Duodenal mucosa (tissue), 2 donors: Measurements from ENCODE around the gene KLF11.

ENCODE experiments used
- H3K27ac ChIP-seq: one replicate; pipeline ENCODE4 v1.7.0; 2013; ENCODE audit warnings: low read depth, low read length
- H3K27me3 ChIP-seq, 2 donors: one replicate each; pipeline ENCODE4 v1.7.0; 2013; ENCODE audit warnings: low read length in 2 of 2, control low read depth in 1 of 2; ENCODE audit not compliant: insufficient read depth in 2 of 2, control insufficient read depth in 1 of 2
- H3K36me3 ChIP-seq, 2 donors: one replicate each; pipeline ENCODE4 v1.7.0; 2013; ENCODE audit warnings: low read length in 2 of 2, control low read depth in 1 of 2; ENCODE audit not compliant: insufficient read depth in 2 of 2, control insufficient read depth in 1 of 2
- H3K4me1 ChIP-seq, 2 donors: one replicate each; pipeline ENCODE4 v1.7.0; 2013; ENCODE audit warnings: low read length in 2 of 2, control low read depth in 1 of 2; ENCODE audit not compliant: insufficient read depth in 2 of 2, control insufficient read depth in 1 of 2
- H3K4me3 ChIP-seq, 2 donors: one replicate each; pipeline ENCODE4 v1.7.0; 2013; ENCODE audit warnings: low read length in 2 of 2, low read depth in 1 of 2
- H3K9ac ChIP-seq, 2 donors: one replicate each; pipeline ENCODE4 v1.7.0; 2013; ENCODE audit warnings: low read length in 2 of 2, low read depth in 1 of 2
- H3K9me3 ChIP-seq, 2 donors: one replicate each; pipeline ENCODE4 v1.7.0; 2013; ENCODE audit warnings: low read length in 2 of 2, control low read depth in 1 of 2; ENCODE audit not compliant: control insufficient read depth in 1 of 2

Gene KLF11

DNA sequence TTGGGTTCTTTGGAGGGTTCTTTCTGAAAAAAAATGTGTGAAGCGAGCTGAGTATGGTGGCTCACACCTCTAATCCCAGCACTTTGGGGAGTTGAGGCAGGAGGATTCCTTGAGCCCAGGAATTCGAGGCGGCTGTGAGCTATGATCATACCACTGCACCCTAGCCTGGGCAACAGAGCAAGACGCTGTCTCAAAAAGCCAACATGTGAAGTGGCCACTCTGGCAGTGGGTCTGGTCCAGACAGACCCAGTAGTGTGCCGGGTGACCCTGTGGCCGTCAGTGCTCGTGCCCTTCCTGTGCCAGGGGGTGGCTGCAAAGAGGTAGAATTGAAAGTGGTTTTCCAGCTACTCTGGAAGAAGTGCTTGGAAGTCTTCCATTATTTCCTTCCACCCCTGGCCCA, 11.6 kb downstream of the KLF11 start:
- Histone ChIP-seq H3K4me3 (no peak overlapping the region), H3K36me3 (peaks cover 4 to 22% of the 10 kb centered on the region in 2 donors), H3K27me3 (no peaks in the 10 kb centered on the region), H3K9me3 (no peaks in the 10 kb centered on the region), H3K4me1 (peaks cover 11 to 18% of the 10 kb centered on the region in 2 donors), H3K27ac (no peak overlapping the region), H3K9ac (no peak overlapping the region)

DNA sequence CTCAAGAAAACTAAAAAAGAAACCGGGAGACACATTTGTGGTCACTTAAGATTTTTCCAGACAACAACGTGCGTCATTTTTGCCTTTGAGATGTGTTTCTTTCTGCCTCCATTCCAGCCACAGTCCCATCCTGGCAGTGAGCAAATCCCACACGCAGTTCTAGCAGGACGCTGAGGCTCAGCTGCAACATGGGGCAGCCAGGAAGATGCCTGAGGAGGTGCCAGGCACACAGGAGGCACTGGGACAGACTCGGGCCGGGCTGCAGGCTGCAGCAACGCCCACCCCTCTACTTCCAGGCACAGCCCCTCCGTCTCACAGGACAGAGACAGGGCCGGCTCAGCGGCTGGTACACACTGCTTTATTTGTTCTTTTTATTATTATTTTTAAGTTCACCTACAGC, 13.1 kb downstream of the KLF11 start:
- no peak overlapping the region for H3K9ac ChIP-seq
- no peaks in the 10 kb centered on the region for H3K27me3 ChIP-seq
- H3K36me3 ChIP-seq: peaks cover 4 to 22% of the 10 kb centered on the region in 2 donors
- no peaks in the 10 kb centered on the region for H3K9me3 ChIP-seq
- no peak overlapping the region for H3K27ac ChIP-seq
- peaks cover 11 to 16% of the 10 kb centered on the region in 2 donors for H3K4me1 ChIP-seq
- no peak overlapping the region for H3K4me3 ChIP-seq

DNA sequence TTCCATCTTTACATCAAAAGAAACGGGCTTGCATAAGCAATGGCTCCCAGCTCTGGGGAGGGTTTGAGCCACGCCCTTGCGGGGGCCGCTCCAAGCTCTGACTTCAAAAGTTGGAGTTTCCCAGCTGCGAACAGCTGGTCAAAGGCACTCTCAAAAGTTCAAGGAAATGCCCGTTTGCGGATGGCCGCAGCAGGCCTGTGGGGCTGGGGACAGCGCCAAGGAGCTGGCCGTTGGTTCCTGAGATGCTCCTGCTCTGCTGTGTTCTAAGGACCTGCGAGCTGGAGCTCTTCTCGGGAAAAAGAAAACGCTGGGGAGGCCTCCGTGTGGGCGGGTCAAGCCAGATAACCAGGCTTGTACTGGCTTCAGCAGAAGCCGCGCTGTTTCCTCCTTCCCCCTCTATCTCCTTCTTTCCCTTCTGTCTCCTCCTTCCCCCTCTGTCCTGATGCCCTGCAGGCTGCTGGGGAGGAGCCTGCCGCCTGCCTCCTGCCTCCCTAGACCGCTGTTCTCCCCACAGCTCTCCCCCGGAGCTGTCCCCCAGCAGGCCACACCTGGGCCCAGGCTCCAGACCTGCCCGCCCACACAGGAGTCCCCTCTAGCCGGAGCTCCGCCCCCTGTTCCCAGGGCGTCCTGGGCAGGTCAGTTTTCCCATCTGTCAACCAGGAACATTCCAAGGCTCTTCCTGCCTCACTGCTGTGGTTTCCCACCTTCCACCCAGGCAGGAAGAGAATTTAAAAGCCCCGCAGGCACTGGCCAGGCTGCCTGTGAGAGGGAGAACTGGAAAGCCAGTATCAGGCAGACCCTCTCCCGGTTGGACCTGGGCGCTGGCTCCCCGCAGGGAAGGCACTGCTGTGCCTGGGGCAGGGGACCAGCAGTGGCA, 14.1 kb downstream of the KLF11 start:
- peaks cover 11 to 16% of the 10 kb centered on the region in 2 donors for H3K4me1 ChIP-seq
- H3K36me3 ChIP-seq: peaks cover 4 to 17% of the 10 kb centered on the region in 2 donors
- H3K27me3 ChIP-seq: no peaks in the 10 kb centered on the region
- H3K9ac ChIP-seq: peak overlapping the region in 1 of 2 donors; percentile 18
- no peaks in the 10 kb centered on the region for H3K9me3 ChIP-seq
- no peak overlapping the region for H3K27ac ChIP-seq
- H3K4me3 ChIP-seq: peak overlapping the region; percentile 42 to 58

DNA sequence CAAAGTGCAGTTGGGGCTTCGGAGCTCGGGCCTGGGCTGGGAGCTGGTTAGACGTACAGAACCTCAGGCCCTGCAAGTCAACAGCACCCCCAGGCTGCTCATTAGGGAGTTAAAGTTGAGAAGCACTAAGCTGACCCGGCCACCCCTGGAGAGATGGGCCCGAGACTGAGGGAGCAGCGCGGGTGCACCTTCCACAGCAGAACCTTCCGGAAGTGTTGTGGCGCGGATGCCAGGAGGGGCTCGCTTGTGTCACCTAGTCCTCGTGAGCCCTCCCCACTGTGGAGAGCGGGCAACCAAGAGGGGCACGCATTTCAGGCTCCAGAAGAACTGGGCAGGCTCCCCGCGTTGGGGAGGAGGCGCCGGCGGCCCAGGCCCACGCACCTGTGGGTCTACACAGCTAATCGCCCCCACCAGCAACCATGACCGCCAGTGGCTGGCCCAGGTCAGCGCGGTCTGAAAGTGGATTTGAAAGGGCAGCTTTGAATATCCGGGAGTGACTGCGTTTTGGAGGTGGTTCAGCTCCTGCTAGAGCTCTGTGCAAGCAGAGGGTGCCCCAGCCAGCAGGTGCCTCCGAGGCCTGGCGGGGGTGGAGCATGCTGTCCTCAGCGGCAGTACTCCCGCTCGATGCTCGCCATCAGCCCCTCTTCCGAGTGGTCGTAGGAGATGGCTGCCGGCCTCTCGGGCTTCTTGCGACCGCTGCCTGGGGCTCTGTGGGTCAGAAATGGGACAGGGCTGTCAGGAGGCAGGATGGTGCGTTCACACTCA, 15.1 kb downstream of the KLF11 start:
- peaks cover 0 to 9% of the 10 kb centered on the region in 2 donors for H3K36me3 ChIP-seq
- H3K27ac ChIP-seq: no peak overlapping the region
- H3K4me1 ChIP-seq: peaks cover 11 to 16% of the 10 kb centered on the region in 2 donors
- no peaks in the 10 kb centered on the region for H3K27me3 ChIP-seq
- H3K4me3 ChIP-seq: no peak overlapping the region
- H3K9me3 ChIP-seq: no peaks in the 10 kb centered on the region
- H3K9ac ChIP-seq: no peak overlapping the region

DNA sequence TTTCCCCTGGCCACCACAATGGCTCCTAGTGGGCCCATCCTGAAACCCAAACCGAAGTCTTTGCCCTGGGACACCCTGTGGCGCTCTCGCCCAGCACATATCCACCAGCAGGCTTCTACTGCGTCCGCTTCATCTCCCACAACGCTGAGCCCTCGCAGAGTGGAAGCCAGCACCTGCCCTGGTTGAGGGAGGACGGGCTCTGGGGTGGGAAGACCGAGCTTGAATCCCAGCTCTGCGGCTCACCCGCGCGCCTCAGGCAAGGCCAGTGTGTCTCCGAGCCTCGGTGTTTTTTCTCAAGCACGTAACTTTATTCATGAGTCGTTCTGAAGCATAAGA, 15.6 kb downstream of the KLF11 start:
- no peak overlapping the region for H3K9ac ChIP-seq
- no peak overlapping the region for H3K27ac ChIP-seq
- no peak overlapping the region for H3K4me3 ChIP-seq
- H3K27me3 ChIP-seq: no peaks in the 10 kb centered on the region
- peaks cover 0 to 4% of the 10 kb centered on the region in 2 donors for H3K36me3 ChIP-seq
- peaks cover 11 to 16% of the 10 kb centered on the region in 2 donors for H3K4me1 ChIP-seq
- no peaks in the 10 kb centered on the region for H3K9me3 ChIP-seq

DNA sequence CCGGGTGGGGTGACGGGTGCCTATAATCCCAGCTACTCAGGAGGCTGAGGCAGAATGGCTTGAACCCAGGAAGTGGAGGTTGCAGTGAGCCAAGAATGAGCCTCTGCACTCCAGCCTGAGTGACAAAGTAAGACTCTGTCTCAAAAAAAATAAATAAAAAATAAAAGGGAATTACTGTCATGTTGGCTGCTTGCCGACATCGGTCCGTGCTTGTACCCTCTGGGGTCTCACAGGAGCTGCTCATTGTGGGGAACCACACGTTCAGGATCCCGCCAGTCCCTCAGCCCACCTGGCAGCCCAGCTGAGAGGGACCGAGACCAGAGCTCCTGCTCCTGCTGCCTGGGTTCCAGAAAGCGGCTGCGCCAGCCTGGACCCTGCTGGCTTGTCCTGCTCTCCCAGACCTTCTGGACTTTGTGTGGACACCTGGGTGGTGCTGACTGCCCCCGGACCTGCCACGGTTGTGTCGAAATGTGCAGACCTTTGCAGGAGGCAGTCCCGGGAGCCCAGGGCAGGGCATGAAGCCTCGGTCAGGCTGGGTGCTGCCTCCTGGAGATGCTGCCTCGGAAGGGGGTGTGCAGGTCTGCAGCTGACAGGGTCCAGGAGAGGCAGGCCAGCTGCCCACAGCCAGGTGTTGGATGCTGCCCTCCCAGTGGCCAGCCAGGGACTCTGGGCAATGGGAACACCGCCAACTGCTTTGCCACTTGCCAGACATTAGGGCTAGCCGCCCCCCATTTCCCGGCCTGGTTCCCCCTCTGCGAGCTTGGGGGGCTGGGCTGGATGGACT, 16.4 kb downstream of the KLF11 start:
- Histone ChIP-seq H3K4me1 (peaks cover 11 to 16% of the 10 kb centered on the region in 2 donors), H3K9me3 (no peaks in the 10 kb centered on the region), H3K9ac (no peak overlapping the region), H3K27ac (no peak overlapping the region), H3K36me3 (peaks cover 0 to 3% of the 10 kb centered on the region in 2 donors), H3K27me3 (no peaks in the 10 kb centered on the region), H3K4me3 (no peak overlapping the region)

DNA sequence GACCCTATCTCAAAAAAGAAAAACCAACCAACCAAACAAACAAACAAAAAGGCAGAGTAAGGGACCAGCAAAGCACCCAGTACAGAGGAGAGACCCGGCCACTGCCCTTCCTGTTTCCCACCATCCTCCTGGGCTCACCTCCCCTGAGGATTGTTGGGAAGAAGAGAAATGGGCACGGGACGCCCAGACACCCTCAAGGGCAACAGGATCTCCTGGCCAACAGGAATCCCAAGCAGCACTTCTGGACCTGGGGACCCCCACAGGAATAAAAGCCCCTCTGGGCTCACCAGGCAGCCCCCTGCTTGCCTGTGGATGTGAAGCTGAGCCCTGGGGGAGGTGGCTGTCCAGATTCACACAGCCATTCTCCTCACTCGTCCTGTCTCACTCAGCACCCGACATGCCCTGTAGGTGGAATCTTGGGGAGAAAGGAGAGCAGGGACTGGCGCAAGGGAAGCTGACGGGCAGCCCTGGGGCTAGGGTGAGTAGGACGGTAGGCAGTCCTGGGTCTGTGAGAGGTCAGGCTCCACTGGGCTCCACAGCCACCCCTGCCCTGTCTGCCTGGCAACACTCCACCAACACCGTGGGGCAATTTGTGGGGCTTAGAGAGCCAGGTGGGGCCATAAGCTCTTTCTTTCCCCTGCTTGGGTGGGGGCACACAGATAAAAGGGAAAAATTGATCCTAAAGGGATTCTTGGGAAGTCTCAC, 18.0 kb downstream of the KLF11 start:
- H3K4me1 ChIP-seq: peaks cover 11 to 15% of the 10 kb centered on the region in 2 donors
- H3K27me3 ChIP-seq: no peaks in the 10 kb centered on the region
- H3K9me3 ChIP-seq: no peaks in the 10 kb centered on the region
- no peaks in the 10 kb centered on the region for H3K36me3 ChIP-seq
- no peak overlapping the region for H3K27ac ChIP-seq
- H3K4me3 ChIP-seq: no peak overlapping the region
- H3K9ac ChIP-seq: no peak overlapping the region

DNA sequence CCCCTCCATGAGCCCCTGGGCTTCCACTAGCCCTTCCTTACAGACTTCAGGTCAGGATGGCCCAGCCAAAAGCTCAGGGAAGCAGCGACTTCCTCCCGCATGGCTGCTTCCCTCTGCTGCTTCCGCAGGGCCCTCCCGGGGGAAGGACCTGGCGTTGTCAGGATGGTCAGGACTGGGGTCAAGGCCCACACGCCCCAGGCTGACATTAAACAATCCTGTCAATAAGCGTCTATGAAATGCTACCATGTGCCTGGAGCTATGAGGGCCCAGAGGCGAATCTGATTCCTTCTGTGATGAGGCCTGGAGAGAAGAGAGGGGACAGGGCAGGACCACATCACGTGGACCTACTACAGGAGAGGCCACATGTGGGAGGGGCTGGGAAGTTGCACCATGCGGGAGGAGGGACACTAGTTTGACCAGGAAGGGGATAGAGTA, 19.6 kb downstream of the KLF11 start:
- H3K27ac ChIP-seq: no peak overlapping the region
- peaks cover 0 to 2% of the 10 kb centered on the region in 2 donors for H3K9me3 ChIP-seq
- no peak overlapping the region for H3K9ac ChIP-seq
- H3K27me3 ChIP-seq: no peaks in the 10 kb centered on the region
- H3K4me1 ChIP-seq: peaks cover under 1% of the 10 kb centered on the region in 2 donors
- no peak overlapping the region for H3K4me3 ChIP-seq
- H3K36me3 ChIP-seq: no peaks in the 10 kb centered on the region

DNA sequence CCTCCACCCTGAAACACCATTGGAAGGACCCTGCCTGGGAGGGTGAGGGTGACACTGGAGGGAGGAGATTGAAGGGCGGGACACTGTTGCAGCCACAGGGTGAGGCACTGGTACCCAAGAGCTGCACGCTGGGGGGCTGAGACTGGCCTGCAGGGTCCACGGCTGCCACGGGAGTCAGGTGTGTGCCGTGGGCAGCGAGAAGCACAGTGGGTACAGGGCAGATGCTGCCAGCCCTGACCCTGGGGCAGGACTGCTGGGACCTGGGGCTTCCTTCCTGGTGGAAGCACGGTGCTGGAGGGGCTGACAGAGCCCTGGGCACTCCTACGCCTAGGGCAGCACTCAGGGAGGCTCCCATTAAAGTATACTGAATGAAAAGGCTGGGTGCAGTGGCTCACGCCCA, 20.2 kb downstream of the KLF11 start:
- Histone ChIP-seq H3K27me3 (no peaks in the 10 kb centered on the region), H3K36me3 (no peaks in the 10 kb centered on the region), H3K4me1 (no peaks in the 10 kb centered on the region), H3K9me3 (peaks cover 0 to 2% of the 10 kb centered on the region in 2 donors), H3K27ac (no peak overlapping the region), H3K9ac (no peak overlapping the region), H3K4me3 (no peak overlapping the region)
